Heart left ventricle (tissue), 16 donors: Measurements from ENCODE around the gene TGFB2. TPM values are rescaled to one million over a fixed set of nuclear protein-coding genes. Genes with fewer than 3 reads are reported as not detected.
A peak's percentile ranks its signal among the peaks of the same experiment; 100 is the strongest.

Source experiments
- ATAC-seq, 4 donors: fragments of 200-7000 bp; cut with Tn5 transposase; one replicate each; pipeline ENCODE4 v1.9.1; 2020 to 2022; ENCODE audit warnings: moderate library complexity in 4 of 4, mild to moderate bottlenecking in 3 of 4, moderate number of reproducible peaks in 1 of 4
- DNase-seq, 5 donors: peaks; one replicate each; pipeline ENCODE4 v3.0.0-alpha.2; 2020
- H3K27ac ChIP-seq, 12 donors: fragments of 200-600 bp; sonication (generic) in 4 of 12; one replicate each; pipeline versions ENCODE4 v1.5.0 to v1.8.0; 2016 to 2022; ENCODE audit warnings: mild to moderate bottlenecking in 2 of 12
- H3K27me3 ChIP-seq, 9 donors: fragments of 200-600 bp; sonication (generic) in 2 of 9; one replicate each; pipeline versions ENCODE4 v1.5.1 to v1.8.0; 2016 to 2022; ENCODE audit warnings: mild to moderate bottlenecking in 3 of 9
- H3K36me3 ChIP-seq, 9 donors: fragments of 200-600 bp; sonication (generic) in 2 of 9; one replicate each; pipeline versions ENCODE4 v1.5.0 to v1.8.0; 2018 to 2022; ENCODE audit warnings: mild to moderate bottlenecking in 2 of 9
- H3K4me1 ChIP-seq, 12 donors: fragments of 200-600 bp; sonication (generic) in 4 of 12; one replicate each; pipeline versions ENCODE4 v1.5.0 to v1.8.0; 2016 to 2022; ENCODE audit warnings: mild to moderate bottlenecking in 3 of 12
- H3K4me3 ChIP-seq, 12 donors: fragments of 200-600 bp; sonication (generic) in 4 of 12; one replicate each; pipeline versions ENCODE4 v1.5.0 to v1.8.0; 2017 to 2022; ENCODE audit warnings: mild to moderate bottlenecking in 9 of 12, moderate library complexity in 4 of 12
- H3K9me3 ChIP-seq, 12 donors: fragments of 200-600 bp; sonication (generic) in 4 of 12; one replicate each; pipeline versions ENCODE4 v1.5.0 to v1.8.0; 2016 to 2022; ENCODE audit warnings: mild to moderate bottlenecking in 1 of 12
- POLR2A ChIP-seq, 2 donors: fragments of 450-650 bp; IDR thresholded peaks; one replicate each; pipeline ENCODE4 v1.6.1; 2017; ENCODE audit warnings: antibody characterized with exemption in 2 of 2, mild to moderate bottlenecking in 2 of 2, moderate library complexity in 2 of 2
- WGBS, 4 donors: extraction: QIAGEN DNeasy Blood & Tissue Kit in 2 of 4; methylation state at CpG; one replicate each; pipeline versions ENCODE4 v1.1.5 to v1.1.7; 2013 to 2018; 5-methylcytosine and 5-hydroxymethylcytosine counted together
- intact Hi-C, 10 donors: fragments of 100-400 bp; cut with DNase I; formaldehyde crosslinking; loops; one replicate each; pipeline versions ENCODE4 v1.11.1 to v1.14.2; 2022
- polyA plus RNA-seq, 2 donors: library from polyadenylated mRNA; stranded (reverse); fragments of 200-250 nt; gene quantifications; one replicate each; pipeline ENCODE4 v1.2.3, GENCODE V29; 2013
- total RNA-seq, 9 donors: library from RNA; depleted of rRNA in 2 of 9; stranded (reverse); fragments of >200 nt in 2 of 9; fragmentation: NEBNext Ultra II Directional in 3 of 9; extraction: Animal tissue kit (Norgen Biotek cat#: 25700) in 3 of 9; gene quantifications; one replicate each; pipeline versions ENCODE4 v1.1.0 to v1.2.4, GENCODE V29; 2016 to 2023
- TF ChIP-seq, protein P1 (sequence below), 12 donors: fragments of 200-600 bp; sonication (generic) in 4 of 12; IDR thresholded peaks; one replicate each; pipeline versions ENCODE4 v1.5.0 to v1.8.0; 2018 to 2022; ENCODE audit warnings: antibody characterized with exemption in 12 of 12, mild to moderate bottlenecking in 5 of 12
- donor health status: ischemic (EF 13 %, LVEDD 7.1; RV severe dilation, severe dysfunction).
- donor health status: healthy with polysubstance abuse.
- donor health status: DM: no; HTN: yes; CAD: no.
- donor health status: DM: no; HTN: no; CAD: no.
- donor health status: ischemic (EF 25% LVEDD 6.9; RV normal size, moderate dysfunction).
- donor health status: ischemic (EF 25% LVEDD 5.7; RV mildly dilated, moderate dysfunction).
- donor health status: healthy.
- donor health status: DM: yes; HTN: yes; CAD: no.
- donor health status: ischemic (EF 35%, LVEDD 5.7; RV mildly dilated, moderate dysfunction).
- donor health status: nonischemic (EF 11% LVEDD 7.7; RV severe dilation, severe dysfunction).
- donor health status: DM: yes; HTN: yes; CAD: no.
- donor health status: PGD.
- donor health status: ischemic (EF 29% LVEDD 5.4; RV normal size, mild dysfunction).
- donor health status: nonischemic (EF 23%, LVEDD 6.1; RV moderate dilation, normal function).

TGFB2 gene
- total and polyA plus RNA-seq, 11 donors, result 0.76 to 23.6 (median 5.5) TPM

- no peaks in the 10 kb centered on the region for H3K9me3 ChIP-seq
- DNase-seq (no peak), ATAC-seq (no peak)
- H3K27me3 ChIP-seq, result no peaks in the 10 kb centered on the region
- peaks cover 0 to 4% (median 0%) of the 10 kb centered on the region in 9 donors for H3K36me3 ChIP-seq
- no peak overlapping the region for H3K27ac ChIP-seq
- intact Hi-C loops, result loop anchor here in 3 of 10 donors (10.0 kb wide), 2 partner anchors 98 to 158 kb away; no protein-coding TSS in a partner anchor
- peaks cover 0 to 55% (median 13%) of the 10 kb centered on the region in 12 donors for H3K4me1 ChIP-seq
- TF ChIP-seq, protein P1, sequence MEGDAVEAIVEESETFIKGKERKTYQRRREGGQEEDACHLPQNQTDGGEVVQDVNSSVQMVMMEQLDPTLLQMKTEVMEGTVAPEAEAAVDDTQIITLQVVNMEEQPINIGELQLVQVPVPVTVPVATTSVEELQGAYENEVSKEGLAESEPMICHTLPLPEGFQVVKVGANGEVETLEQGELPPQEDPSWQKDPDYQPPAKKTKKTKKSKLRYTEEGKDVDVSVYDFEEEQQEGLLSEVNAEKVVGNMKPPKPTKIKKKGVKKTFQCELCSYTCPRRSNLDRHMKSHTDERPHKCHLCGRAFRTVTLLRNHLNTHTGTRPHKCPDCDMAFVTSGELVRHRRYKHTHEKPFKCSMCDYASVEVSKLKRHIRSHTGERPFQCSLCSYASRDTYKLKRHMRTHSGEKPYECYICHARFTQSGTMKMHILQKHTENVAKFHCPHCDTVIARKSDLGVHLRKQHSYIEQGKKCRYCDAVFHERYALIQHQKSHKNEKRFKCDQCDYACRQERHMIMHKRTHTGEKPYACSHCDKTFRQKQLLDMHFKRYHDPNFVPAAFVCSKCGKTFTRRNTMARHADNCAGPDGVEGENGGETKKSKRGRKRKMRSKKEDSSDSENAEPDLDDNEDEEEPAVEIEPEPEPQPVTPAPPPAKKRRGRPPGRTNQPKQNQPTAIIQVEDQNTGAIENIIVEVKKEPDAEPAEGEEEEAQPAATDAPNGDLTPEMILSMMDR (IDR thresholded peaks at IDR 0.05), result no peak
- no peak for TF ChIP-seq POLR2A (IDR thresholded peaks at IDR 0.05)
- H3K4me3 ChIP-seq, result no peak overlapping the region
- 67 to 81% (median 69%) methylated on average over 4 of the region's 4 CpGs for WGBS, 4 donors
Observed at GRCh38 chr1:218367118-218367517, 22.0 kb downstream of the TGFB2 start.

GRCh38 chr1:218368686-218369085 is 23.6 kb downstream of the TGFB2 start:
- intact Hi-C loops, result loop anchor here in 3 of 10 donors (10.0 kb wide), 2 partner anchors 96 to 156 kb away; no protein-coding TSS in a partner anchor
- DNase-seq (no peak), ATAC-seq (no peak)
- Histone ChIP-seq H3K4me3 (no peak overlapping the region), H3K9me3 (no peaks in the 10 kb centered on the region), H3K27ac (peak overlapping the region in 3 of 12 donors; percentile 31 to 66 (median 32)), H3K27me3 (no peaks in the 10 kb centered on the region), H3K36me3 (no peaks in the 10 kb centered on the region), H3K4me1 (peaks cover 0 to 60% (median 23%) of the 10 kb centered on the region in 12 donors)
- WGBS, 4 donors, result 89 to 99% (median 95%) methylated on average over 7 of the region's 7 CpGs
- TF ChIP-seq, protein P1 (IDR thresholded peaks at IDR 0.05), result no peak
- no peak for TF ChIP-seq POLR2A (IDR thresholded peaks at IDR 0.05)

DNA sequence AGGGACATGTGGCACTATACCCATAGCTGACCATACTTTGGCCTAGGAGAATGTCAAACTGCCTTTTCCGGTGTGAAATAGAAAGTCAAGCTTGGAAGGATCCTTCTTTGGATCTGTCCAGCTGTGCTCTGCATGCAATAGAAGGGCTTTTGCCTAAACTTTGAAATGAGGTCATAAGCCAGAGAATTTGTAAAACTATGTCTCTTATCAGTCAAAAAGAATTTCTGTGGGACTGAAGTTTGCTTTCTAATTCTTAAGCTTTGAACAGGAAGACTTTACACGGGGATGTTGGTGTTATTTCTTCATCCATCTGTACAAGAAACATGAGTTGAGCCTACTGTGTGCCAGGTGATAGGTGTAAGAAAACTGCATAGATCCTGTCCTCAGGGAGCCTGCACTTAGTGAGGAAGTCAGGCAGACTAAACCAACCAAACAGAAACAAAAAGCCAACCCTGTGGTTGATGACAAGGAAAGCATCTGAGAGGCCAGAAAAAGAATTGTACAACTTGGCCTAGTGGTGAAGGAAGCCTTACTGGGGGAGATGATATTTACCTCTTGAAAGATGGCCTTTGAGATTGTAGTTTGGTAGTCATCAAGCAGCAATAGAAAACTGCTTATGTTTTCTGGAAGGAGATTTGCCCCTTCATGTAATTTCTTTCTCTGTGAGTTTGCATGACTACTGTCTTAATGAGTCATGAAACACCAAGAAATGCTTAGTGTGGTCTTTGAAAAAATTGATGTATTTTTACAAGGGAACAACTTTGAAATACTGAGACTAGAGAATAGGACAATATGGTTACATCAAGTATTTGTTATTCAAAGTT is 24.8 kb downstream of the TGFB2 start:
- intact Hi-C loops, result loop anchor here in 4 of 10 donors (5.0 to 10.0 kb wide), 3 partner anchors 95 to 155 kb away; no protein-coding TSS in a partner anchor
- Histone ChIP-seq H3K27ac (peak overlapping the region in 9 of 12 donors; percentile 25 to 83 (median 64)), H3K4me3 (peak overlapping the region in 1 of 12 donors; percentile 1), H3K27me3 (no peaks in the 10 kb centered on the region), H3K4me1 (peaks cover 0 to 63% (median 33%) of the 10 kb centered on the region in 12 donors), H3K9me3 (no peaks in the 10 kb centered on the region), H3K36me3 (no peaks in the 10 kb centered on the region)
- DNase-seq, result no peak
- peak in 2 of 4 donors; percentile 33 to 52 for ATAC-seq
- WGBS, 4 donors, result 58 to 79% (median 70%) methylated on average over 2 of the region's 2 CpGs
- TF ChIP-seq, protein P1 (IDR thresholded peaks at IDR 0.05), result no peak
- TF ChIP-seq POLR2A (IDR thresholded peaks at IDR 0.05), result no peak
